ENCODE data around the gene TACR1. TPM values are rescaled to one million over a fixed set of nuclear protein-coding genes. Genes with fewer than 3 reads are reported as not detected.

TACR1 gene
- total RNA-seq = not detected in 2 replicates

DNA sequence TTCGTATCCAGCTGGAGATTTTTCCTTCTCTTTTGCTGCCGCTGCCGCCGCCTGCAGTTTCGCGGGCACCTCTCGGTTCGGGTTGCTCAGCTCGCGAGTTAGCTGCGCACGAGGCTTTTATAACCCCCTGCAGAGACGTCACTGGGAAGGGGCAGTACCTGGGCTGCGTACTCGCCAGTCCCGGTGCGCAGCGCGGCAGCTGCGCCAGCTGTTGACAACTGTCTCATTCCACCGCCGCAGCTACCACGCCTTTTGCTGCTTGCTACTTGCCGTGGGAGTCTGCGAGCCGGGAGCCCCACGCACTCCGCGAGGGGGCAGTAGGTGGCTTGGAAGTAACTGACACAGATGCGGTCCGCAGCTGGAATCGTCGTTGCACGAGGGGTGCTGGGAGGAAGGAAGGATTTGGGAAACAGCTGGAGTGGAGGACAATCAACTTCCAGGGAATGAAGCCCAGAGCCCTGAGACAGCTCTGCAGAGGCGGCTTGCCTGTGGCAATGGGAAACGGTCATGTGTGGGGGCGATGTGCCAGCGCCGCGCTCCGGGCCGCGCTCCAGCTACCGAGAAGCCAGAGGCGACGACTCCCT lies at the start of gene TACR1:
TACR1 (minus strand) TSS at position 93 of the 584 bp plus-strand sequence. CDS start 586 bp downstream, outside the sequence.

Other genes with a start within 250 kb of the TACR1 start
- 20.4 and 27.4 TPM in 2 replicates for gene POLE4, start 240.9 kb downstream of the TACR1 start, total RNA-seq

Data from endothelial cell of coronary artery (primary cell).